NCI-H2171 (cell line): Measurements from ENCODE around the gene BRPF3.
A peak's percentile ranks its signal among the peaks of the same experiment; 100 is the strongest.

Experiments used
- DNase-seq: peaks from one replicate; lab custom pipeline; 2025; lab: John Stamatoyannopoulos, UW

BRPF3 gene

DNA sequence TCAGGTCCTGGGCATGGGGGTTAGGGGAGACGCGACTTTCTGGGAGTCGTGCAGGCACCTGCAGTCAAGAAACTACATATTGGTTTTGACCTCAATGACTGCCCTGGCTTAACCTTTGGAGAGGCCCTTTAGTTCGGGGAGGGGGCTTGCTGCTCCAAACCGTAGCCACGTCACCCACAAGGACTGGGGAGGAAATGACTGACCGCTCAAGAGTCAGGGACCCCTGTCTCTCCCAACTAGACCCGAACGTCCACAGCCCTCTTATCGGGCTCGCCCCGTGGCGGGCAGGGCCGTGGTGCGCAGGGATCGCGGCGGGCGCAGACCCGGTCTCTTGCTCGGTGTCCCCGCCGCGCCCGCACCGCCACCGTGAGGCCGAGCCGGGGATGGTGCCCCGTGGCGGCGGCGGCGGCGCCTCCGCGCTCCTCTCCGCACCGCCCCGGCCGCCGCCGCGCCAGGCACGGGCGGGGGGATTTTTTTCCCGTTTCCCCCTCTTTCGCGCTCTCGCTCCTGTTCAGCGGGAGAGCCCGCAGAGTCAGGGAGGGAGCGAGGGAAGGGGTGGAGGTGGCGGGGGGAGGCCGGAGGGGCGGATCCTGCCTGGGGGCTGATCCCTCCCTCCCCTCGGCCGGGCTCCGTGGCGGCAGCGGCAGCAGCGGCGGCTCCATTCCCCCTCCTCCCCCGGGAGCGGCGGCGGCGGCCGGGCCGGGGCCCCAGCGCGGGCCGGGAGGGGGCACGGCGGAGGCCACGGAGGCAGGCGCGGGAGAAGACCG lies at the start of gene BRPF3:
Gene BRPF3 (plus strand): TSS at position 632 of the 767 bp plus-strand sequence. CDS start 3,579 bp downstream, outside the sequence.
- peak; percentile 84 for DNase-seq

DNA sequence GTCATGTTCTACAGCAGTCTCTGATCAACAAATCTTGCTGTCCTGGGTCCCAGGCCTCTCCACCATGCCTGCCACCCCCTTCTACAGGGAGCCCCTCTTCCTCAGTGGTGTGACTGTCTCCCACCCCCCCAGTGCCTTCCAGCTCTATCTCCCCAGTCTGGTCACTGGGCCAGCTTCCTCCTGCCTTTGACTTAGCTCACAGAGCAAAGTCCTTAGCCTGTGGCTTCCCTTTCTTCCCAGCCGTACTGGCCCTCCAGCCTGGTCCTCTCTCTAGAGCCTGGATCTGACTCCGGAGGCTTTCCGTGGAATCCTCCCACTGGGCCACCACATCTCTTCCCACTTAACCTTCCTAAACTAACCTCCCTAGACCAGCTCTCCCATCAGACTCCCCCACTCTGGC lies 49.2 kb upstream of the BRPF3 start:
- DNase-seq = no peak

DNA sequence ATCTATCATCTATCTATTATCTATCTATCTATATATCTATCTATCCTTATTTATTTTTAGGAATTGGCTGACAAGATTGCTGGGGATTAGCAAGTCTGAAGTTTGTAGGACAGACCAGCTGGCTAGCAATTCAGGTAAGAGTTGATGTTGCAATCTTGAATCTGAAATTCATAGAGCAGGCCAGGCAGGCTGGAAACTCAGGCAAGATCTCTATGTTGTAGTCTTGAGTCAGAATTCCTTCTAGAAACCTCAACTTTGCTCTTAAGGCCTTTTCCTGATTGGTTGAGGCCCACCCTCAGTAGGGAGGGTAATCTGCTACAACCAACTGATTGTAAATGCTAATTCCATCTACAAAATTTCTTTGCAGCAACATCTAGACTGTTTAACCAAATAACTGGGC lies 47.1 kb upstream of the BRPF3 start:
- DNase-seq = no peak

DNA sequence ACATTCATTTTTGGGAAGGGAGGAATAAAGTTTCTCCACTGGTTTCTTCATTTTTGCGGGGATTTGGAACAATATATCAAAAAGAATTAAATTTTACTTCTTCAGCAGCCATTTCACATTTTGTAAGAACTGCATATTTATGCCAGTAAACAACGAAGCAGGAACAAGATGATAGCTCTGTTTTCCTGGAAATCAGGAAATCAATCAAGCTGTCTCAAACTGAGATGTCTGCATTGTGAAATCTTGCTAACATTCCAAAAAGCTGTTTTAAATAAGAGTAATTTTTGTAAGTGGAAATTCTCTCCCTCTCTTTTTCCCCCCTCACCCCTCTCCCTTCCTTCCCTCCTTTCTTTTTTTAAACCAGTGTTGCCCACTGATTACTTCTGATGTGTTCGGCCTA lies 46.3 kb upstream of the BRPF3 start:
- no peak for DNase-seq

DNA sequence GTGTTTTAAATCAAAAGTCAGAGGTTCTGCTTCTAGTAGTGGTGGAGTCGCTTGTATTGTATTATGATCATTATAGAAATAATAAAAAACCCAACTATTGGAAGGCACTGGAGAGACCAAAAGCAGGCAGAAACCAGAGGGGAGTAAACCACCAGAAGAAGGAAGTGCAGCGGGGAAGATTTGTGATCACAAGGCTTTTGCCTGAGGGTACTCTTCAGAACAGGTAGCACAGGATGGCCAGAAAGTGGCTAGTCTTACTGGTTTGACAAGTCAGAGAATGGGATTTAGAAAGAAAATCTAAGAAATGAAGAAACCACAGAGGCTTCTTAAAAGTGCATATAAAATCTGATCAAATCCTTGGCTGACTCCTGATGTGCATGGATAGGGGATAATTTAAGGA lies 42.3 kb upstream of the BRPF3 start:
- no peak for DNase-seq

DNA sequence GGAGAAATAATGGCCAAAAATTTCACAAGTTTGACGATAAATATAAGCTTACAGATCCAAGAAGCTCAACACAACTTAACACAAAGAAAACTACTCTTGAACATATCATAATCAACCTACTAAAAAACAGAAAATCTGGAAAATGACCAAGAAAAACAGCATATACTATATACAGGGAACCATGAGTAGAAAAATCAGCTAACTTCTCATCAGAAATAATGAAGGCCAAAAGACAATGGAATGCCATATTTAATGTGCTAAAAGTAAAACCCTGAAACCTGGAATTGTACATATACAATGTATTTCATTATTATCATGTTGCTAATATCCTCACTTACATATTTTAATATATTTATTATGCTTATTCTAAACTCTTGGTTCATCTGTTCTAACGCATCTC lies 40.9 kb upstream of the BRPF3 start:
- DNase-seq = no peak

DNA sequence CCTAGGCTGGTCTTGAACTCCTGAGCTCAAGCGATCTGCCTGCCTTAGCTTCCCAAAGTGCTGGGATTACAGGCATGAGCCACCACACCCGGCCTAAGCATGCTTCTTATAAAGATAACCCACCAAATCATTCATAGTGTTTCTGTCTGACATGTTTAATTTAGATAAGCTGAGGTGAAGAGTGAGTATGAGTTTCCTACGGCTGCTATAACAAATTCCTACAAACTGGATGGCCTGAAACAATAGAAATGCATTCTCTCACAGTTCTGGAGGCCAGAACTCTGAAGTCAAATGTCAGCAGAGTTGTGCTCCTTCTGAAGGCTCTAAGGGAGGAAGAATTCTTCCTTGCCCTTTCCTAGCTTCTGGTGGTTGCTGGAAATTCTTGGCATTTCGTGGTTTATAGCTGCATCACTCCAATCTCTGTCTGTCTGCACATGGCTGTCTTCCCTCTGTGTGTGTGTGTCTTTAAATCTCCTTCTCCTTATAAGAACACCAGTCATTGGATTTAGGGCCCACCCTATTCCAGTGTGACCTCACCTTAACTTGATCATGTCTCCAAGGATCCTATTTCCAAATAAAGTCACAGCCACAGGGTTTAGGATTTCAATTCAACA lies 36.3 kb upstream of the BRPF3 start:
- DNase-seq = no peak

DNA sequence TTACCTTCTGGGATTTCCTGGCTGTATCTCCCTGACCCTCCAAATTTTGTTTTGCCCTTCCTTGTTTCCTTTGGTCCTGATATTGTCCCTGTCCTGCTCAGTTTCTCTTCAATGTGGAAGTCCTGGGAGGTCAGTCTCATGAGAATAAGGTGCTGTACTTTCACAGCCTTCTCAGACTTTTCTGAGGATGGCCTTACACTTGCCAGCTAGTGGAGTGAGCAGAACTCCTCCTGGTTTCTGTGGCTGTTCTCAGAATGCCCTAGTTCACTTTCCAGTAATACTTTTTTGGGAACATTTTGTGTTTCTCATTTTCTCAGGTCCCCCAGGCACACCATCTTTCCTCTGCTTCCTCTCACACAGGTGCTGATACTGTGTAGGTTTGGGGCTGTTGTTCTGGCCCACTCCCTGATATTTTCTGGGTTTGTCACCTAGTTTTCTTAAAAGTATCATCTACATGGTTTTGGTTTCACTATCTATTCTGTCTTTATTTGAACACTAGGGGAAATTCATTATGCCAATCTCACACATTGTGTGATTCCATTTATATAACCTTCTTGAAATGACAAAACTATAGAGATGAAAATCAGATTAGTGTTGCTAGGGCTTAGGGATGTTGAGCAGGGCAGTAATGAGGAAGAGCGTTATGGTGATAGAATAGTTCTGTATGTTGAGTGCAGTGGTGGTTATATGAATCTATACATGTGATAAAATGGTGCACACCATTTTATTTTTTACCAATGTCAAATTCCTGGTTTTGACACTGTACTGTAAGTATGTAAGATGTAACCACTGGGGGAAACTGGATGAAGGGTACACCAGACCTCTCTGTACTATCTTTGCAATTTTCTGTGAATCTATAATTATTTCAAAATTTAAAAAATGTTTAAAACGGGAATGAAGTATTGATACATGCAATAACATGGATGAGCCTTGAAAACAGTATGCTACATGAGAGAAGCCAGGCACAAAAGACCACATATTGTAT lies 27.2 kb upstream of the BRPF3 start:
- no peak for DNase-seq

DNA sequence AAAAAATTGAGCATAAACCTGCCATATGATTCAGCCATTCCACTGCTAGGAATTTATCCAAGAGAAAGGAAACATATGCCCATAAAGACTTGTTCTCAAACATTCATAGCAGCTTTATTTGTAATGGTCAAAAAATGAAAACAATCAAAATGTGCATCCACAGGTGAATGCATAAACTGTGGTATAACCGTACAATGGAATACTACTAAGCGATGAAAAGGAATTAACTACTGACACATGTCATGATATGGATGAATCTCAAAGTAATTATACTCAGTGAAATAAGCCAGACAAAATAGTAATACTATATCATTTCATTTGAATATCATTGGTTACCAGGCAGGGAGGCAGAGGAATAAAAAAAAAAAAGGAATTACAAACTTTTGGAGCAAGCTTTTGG lies 25.8 kb upstream of the BRPF3 start:
- DNase-seq = no peak

DNA sequence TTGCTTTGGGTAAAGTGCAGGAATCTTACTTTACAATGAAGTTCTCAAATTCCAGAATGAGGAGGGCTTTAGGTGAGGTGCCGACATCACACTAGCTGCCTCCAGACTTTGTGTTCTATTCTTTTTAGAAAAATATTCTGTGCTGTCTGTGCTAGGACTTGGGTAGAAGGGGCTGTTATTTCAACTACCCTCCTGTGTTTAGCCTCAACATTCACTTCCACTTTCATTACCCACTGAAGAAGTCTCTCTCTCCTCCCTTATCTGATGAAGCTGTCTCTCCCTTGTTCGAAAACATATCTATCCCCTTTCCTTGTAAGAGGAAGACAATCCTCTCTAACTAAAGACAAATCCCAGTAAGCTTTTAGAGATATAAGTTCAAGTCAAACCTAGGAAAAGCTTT lies 25.0 kb upstream of the BRPF3 start:
- DNase-seq = no peak

DNA sequence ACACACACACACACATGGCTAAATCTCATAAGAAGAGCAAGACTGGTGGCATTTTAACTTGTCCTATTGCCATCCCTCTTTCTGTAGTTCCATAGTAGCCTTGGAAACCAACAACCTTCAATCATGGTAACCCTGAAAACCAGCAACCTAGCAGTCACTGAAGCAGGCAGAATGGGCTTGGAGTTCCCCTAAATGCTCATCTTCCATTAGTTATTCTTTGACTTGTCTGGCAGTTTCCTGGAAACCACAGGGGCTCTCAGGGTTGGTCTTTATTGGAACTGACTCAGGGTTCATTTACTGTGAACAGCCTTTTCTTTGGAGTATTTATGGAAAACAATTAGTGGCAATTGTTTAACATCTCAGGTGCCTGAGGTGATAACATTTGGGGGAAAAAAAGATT lies 19.4 kb upstream of the BRPF3 start:
- no peak for DNase-seq

DNA sequence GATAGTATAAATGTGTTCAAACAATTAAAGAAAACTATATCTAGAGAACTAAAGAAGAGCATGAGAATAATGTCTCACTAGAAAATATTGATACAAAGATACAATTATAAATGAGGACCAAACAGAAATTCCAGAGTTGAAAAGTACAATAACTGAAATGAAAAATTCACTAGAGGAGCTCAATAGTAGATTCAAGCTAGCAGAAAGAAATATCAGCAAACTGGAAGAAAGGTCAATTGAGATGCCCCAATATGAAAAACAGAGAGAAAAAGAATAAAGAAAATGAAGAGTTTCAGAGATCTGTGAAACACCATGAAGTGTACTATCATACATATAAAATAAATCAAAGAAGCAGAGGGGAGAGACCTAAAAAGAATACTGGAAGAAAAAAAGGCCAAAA lies 18.0 kb upstream of the BRPF3 start:
- no peak for DNase-seq

DNA sequence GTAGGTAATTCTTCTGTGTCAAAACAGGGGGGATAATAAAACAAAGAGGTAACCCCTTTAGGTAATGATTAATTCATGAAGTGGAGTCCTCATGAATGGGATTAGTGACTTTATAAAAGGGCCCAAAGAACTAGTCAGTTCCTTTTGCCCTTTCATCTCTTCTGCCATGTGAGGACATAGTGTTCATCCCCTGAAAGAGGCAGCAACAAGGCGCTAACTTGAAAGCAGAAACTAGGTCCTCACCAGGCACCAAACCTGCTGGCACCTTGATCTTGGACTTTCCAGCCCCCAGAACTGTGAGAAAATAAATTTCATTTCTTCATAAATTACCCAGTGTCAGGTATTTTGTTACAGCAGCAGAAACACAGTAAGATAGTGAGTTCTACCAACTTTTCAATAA lies 16.4 kb upstream of the BRPF3 start:
- DNase-seq = no peak

DNA sequence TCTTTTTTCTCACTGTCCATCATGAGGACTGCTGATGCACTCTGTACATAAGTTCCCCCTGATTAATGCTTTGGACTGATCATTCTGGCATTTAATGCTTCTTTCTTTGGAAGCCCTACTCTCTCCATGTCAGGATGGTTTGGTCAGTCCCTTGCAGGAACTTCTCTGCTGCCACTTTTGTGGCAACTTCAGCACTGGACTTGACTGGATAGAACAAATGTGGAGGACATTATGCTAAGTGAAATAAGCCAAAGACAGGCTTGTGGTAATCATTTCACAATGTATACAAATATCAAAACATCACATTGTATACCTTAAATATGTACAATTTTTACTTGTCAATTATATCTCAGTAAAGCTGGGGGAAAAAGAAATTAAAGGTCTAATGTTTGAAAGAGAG lies 12.2 kb upstream of the BRPF3 start:
- no peak for DNase-seq

DNA sequence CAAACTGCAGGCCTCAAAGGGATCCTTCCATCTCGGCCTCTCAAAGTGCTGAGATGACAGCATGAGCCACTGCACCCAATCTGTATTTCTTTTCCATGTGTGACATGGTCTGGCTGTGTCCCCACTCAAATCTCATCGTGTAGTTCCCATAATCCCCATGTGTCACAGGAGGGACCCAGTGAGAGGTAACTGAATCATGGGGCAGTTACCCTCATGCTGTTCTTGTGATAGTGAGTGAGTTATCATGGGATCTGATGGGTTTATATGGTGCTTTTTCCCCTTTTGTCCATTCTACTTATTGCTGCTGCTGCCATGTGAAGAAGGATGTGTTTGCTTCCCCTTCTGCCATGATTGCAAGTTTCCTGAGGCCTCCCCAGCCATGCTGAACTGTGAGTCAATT lies 10.3 kb upstream of the BRPF3 start:
- no peak for DNase-seq

DNA sequence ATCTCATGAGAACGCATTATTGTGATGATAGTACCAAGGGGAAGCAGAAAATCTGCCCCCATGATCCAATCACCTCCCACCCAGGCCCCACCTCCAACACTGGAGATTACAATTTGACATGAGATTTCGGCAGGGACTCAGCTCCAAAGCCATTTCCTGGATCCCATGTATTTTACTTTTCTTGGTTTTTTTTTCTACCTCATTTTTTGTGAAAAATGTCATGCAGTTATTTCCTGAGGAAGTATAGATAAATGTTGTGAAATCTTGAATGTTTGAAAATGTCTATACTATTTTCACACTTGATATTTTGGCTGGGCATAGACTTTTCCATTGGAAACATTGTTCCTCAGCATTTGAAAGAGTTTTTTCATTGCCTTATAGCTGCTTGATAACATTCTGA lies 9.1 kb upstream of the BRPF3 start:
- no peak for DNase-seq

DNA sequence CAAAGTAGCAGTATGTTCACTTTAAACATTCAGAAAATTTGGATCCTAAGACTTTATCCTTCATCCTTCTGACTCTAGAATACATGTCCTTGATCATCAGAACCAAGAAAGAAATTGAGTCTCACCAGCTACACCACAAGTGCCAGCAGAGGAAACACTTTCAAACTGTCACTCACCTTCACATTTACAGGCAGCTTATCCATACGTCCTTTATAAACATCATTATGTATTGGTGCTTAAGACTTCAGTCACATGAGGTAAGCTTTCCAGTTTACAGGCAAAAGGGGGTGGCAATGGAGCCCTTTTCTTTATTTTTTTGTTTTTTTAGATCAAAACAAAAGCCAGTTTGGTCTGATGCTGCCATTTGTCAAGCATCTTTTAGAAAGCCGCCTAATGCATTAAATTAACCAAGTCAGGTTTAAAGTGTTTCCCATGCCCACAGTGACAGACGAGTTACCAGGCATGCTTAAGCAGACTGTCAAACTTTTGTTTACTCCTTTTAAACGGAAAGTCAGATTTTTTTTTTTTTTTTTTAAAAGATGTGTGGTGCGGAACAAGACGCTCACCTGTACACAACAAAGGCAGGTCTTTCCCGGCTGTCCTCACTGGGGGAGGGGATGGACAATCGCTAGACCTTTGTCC lies 952 bp upstream of the BRPF3 start:
- DNase-seq = peak; percentile 10

DNA sequence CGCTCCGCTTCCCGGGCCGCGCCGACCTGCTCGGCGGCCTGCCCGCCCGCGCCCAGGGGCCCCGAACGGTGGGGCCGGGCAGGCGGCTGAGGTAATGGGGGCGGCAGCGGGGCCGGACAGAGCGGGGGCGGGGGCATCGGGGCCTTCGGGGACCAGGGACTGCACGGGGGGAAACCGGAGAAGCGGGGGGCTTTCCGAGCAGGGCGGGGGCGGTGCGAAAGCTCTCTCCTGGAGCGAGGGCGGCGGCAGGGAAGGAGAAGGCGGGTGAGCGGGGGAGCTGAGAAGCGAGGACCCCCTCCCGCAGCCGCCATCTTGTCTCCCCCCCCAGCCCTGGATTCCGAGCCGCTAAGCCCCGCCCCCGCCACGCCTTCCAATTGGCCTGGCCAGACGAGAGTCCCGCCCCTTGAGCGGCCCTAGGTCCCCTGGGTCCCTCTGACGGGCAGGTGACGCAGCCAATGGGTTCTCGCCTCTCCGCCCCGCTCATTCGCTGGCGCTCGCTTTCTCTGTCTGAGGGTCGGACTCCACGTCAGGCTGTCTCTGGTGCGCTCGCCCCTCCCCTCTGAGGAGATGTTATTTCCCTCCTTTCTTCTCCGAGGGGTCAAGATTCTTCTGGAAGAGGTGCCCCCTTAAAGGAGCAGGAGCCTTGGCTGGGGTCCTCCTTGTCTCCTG lies 470 bp downstream of the BRPF3 start:
- DNase-seq = peak; percentile 98

DNA sequence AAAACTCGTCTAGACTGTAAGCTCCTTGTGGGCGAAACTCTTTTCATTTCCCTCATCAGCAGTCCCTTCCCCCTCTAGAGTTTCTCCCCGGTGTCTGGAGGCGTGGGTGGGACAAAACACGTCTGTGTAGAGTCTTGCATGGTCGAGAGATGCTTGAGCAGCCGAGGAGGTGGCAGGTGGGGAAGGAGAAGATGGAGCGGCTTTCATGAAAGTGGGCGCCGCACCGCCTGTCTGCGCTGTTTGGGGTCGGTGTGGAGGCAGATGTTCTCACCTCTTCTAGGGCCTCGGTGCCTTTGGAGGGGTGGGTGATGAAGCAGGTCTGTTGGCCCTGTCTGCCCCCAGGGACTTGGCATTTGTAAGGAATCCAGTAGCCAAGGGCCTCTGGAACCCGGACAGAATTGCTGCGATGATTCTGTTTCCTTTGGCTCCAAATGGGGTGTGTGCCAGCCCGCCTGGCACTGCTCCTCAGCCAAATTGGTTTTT lies 1.2 kb downstream of the BRPF3 start:
- DNase-seq = no peak

DNA sequence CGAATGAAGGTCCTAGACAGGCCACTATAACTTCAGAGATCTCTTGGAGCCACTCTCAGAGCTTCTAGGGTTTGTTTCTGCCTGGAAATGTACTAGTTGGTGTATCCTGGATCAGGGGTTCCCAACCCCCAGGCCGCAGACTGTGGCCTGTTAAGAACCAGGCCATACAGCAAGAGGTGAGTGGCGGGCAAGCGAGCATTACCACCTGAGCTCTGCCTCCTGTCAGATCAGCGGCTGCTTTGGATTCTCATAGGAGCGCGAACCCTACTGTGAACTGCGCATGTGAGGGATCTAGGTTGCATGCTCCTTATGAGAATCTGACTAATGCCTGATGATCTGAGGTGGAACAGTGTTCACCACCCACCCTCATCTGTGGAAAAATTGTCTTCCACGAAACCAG lies 2.4 kb downstream of the BRPF3 start:
- no peak for DNase-seq

DNA sequence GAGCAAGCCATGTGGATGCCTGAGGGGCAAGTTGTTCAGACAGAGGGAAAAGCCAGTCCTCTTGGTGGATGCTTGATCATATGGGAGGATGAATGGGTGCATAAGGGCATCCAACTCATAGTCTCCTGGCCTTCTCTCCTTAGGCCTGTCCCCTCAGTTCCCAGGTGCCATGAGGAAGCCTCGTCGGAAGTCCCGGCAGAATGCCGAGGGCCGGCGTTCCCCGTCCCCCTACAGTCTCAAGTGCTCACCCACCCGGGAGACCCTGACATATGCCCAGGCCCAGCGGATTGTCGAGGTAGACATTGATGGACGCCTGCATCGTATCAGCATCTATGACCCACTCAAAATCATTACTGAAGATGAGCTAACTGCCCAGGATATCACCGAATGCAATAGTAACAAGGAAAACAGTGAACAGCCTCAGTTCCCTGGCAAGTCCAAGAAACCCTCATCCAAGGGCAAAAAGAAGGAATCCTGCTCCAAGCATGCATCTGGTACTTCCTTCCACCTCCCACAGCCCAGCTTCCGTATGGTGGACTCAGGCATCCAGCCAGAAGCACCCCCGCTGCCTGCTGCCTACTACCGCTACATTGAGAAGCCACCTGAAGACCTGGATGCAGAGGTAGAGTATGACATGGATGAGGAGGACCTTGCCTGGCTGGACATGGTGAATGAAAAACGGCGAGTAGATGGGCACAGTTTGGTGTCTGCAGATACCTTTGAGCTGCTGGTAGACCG lies 3.8 kb downstream of the BRPF3 start:
- no peak for DNase-seq
